Fibroblast of lung (primary cell): ENCODE data around the gene MMP25. TPM values are rescaled to one million over a fixed set of nuclear protein-coding genes. Genes with fewer than 3 reads are reported as not detected.
A peak's percentile ranks its signal among the peaks of the same experiment; 100 is the strongest.

Experiments
- DNase-seq, 2 donors: peaks; one replicate each; pipeline versions ENCODE4 v3.0.0 to v3.0.0-alpha.2; 2010; ENCODE audit warnings: low read depth in 2 of 2
- H2AFZ ChIP-seq: 2 replicates; pipeline ENCODE4 v1.5.1; 2012; ENCODE audit warnings: low read length, control low read depth, inconsistent platforms
- H3K27ac ChIP-seq: 2 replicates; pipeline ENCODE4 v1.5.1; 2011; ENCODE audit warnings: low read length, control low read depth; ENCODE audit not compliant: insufficient read depth
- H3K27me3 ChIP-seq: 2 replicates; pipeline ENCODE4 v1.5.1; 2011; ENCODE audit warnings: mild to moderate bottlenecking, low read length; ENCODE audit not compliant: control insufficient read depth, insufficient read depth
- H3K36me3 ChIP-seq: 2 replicates; pipeline ENCODE4 v1.5.1; 2011; ENCODE audit warnings: low read length; ENCODE audit not compliant: control insufficient read depth, insufficient read depth
- H3K4me1 ChIP-seq: 2 replicates; pipeline ENCODE4 v1.5.1; 2011; ENCODE audit warnings: low read length; ENCODE audit not compliant: control insufficient read depth, insufficient read depth; ENCODE audit errors: extremely low read depth
- H3K4me2 ChIP-seq: 2 replicates; pipeline ENCODE4 v1.5.1; 2011; ENCODE audit warnings: low read length, control low read depth; ENCODE audit not compliant: insufficient read depth; ENCODE audit errors: extremely low read depth
- H3K4me3 ChIP-seq, 4 experiments: fragments of 200-600 bp in 1 of 4; sonication (generic) in 1 of 4; replicated peaks in 1 of 4; 2 replicates each; pipeline ENCODE4 v1.5.1; 2011 to 2016; ENCODE audit warnings: low read length in 4 of 4, low read depth in 3 of 4, mild to moderate bottlenecking in 3 of 4, control low read depth in 2 of 4, inconsistent platforms in 1 of 4, mixed read lengths in 1 of 4; ENCODE audit not compliant: insufficient read depth in 1 of 4; ENCODE audit errors: control extremely low read depth in 1 of 4
- H3K79me2 ChIP-seq: 2 replicates; pipeline ENCODE4 v1.5.1; 2012; ENCODE audit warnings: mild to moderate bottlenecking, low read length, inconsistent platforms; ENCODE audit not compliant: control insufficient read depth, insufficient read depth
- H3K9ac ChIP-seq: 2 replicates; pipeline ENCODE4 v1.5.1; 2011; ENCODE audit warnings: mild to moderate bottlenecking, low read length, control low read depth; ENCODE audit not compliant: insufficient read depth
- H3K9me3 ChIP-seq: 2 replicates; pipeline ENCODE4 v1.5.1; 2012; ENCODE audit warnings: low read depth, low read length; ENCODE audit not compliant: control insufficient read depth, insufficient read depth
- H4K20me1 ChIP-seq: 2 replicates; pipeline ENCODE4 v1.5.1; 2011; ENCODE audit warnings: low read length; ENCODE audit not compliant: control insufficient read depth, insufficient read depth; ENCODE audit errors: extremely low read depth
- CTCF ChIP-seq, 2 donors: IDR thresholded peaks in 1 of 2; conservative IDR thresholded peaks in 1 of 2; 1 replicate in 1 of 2; 2 replicates in 1 of 2; pipeline ENCODE4 v1.5.1; 2011 to 2012; ENCODE audit warnings: low read length in 2 of 2, control low read depth in 1 of 2, inconsistent platforms in 1 of 2, low read depth in 1 of 2, mild to moderate bottlenecking in 1 of 2
- EZH2 ChIP-seq: IDR thresholded peaks from 2 replicates; pipeline ENCODE4 v1.5.1; 2012; ENCODE audit warnings: low read length, control low read depth, mild to moderate bottlenecking; ENCODE audit errors: missing control alignments
- polyA minus RNA-seq: library from RNA; depleted of rRNA, polyadenylated mRNA; stranded (reverse); fragments of >200 nt; gene quantifications from 2 replicates; pipeline ENCODE4 v1.2.3, GENCODE V29; 2011; ENCODE audit warnings: low replicate concordance
- polyA plus RNA-seq, 2 donors: library from polyadenylated mRNA; depleted of rRNA in 1 of 2; stranded (reverse) in 1 of 2; unstranded in 1 of 2; fragments of >200 nt; gene quantifications; 2 replicates each; pipeline ENCODE4 v1.2.1, GENCODE V29; 2011 to 2012; ENCODE audit warnings: missing spikeins in 1 of 2
- total RNA-seq: library from RNA; depleted of rRNA; stranded (reverse); fragments of >200 nt; gene quantifications from 2 replicates; pipeline ENCODE4 v1.2.1, GENCODE V29; 2014

Gene MMP25
- total RNA-seq (not detected in 2 replicates), polyA plus RNA-seq (0.02 and 0.03 TPM in 2 replicates), polyA minus RNA-seq (not detected in 2 replicates)
- 0.19 and 0.25 TPM in 2 replicates for polyA plus RNA-seq (2012)

GRCh38 chr16:3045758-3046640, at the start of gene MMP25:
MMP25 (plus strand) TSS chr16:3046561; CDS start chr16:3046918, 357 bp downstream.
- H3K27me3 ChIP-seq = peaks cover 43% of the 10 kb centered on the region
- no peak within 1 kb of the TSS for H3K27ac ChIP-seq
- peak within 1 kb of the TSS; percentile 60 for H2AFZ ChIP-seq
- no peaks in the 10 kb centered on the region for H4K20me1 ChIP-seq
- H3K9me3 ChIP-seq = no peaks in the 10 kb centered on the region
- no peaks in the 10 kb centered on the region for H3K4me1 ChIP-seq
- no peaks in the 10 kb centered on the region for H3K36me3 ChIP-seq
- peak within 1 kb of the TSS; percentile 37 to 47 (median 40) for H3K4me3 ChIP-seq
- TF ChIP-seq EZH2 (peak; percentile 92), CTCF (conservative IDR thresholded peaks at IDR 0.05 in 1 of 2, IDR thresholded peaks at IDR 0.05 in 1 of 2; ENCODE audit: low read depth in 1 of 2, low read length in 2 of 2) (no peak)
- H3K9ac ChIP-seq = no peak within 1 kb of the TSS
- no peak for DNase-seq
- no peaks in the 10 kb centered on the region for H3K79me2 ChIP-seq
- peak within 1 kb of the TSS; percentile 85 for H3K4me2 ChIP-seq

- Histone ChIP-seq H3K27ac (no peak overlapping the region), H3K4me2 (no peak overlapping the region), H4K20me1 (no peaks in the 10 kb centered on the region), H3K9me3 (no peaks in the 10 kb centered on the region), H3K4me1 (no peaks in the 10 kb centered on the region), H3K27me3 (no peaks in the 10 kb centered on the region), H2AFZ (no peak overlapping the region), H3K36me3 (no peaks in the 10 kb centered on the region), H3K4me3 (no peak overlapping the region), H3K9ac (no peak overlapping the region), H3K79me2 (no peaks in the 10 kb centered on the region)
- TF ChIP-seq EZH2 (no peak), CTCF (conservative IDR thresholded peaks at IDR 0.05 in 1 of 2, IDR thresholded peaks at IDR 0.05 in 1 of 2; ENCODE audit: low read depth in 1 of 2, low read length in 2 of 2) (no peak)
- DNase-seq = no peak
Observed at GRCh38 chr16:2999929-3000328, 46.4 kb upstream of the MMP25 start.

GRCh38 chr16:3000540-3000939, 45.8 kb upstream of the MMP25 start:
- Histone ChIP-seq H4K20me1 (no peaks in the 10 kb centered on the region), H3K4me2 (no peak overlapping the region), H3K9ac (no peak overlapping the region), H3K27ac (no peak overlapping the region), H3K79me2 (no peaks in the 10 kb centered on the region), H3K9me3 (no peaks in the 10 kb centered on the region), H3K36me3 (no peaks in the 10 kb centered on the region), H3K4me3 (no peak overlapping the region), H3K4me1 (no peaks in the 10 kb centered on the region), H2AFZ (no peak overlapping the region), H3K27me3 (no peaks in the 10 kb centered on the region)
- DNase-seq = no peak
- TF ChIP-seq EZH2 (no peak), CTCF (conservative IDR thresholded peaks at IDR 0.05 in 1 of 2, IDR thresholded peaks at IDR 0.05 in 1 of 2; ENCODE audit: low read depth in 1 of 2, low read length in 2 of 2) (no peak)
